HG03571 (cell line): ENCODE measurements around the gene KIF3C.

Source experiments
- ATAC-seq: cut with Tn5 transposase; IDR thresholded peaks from one replicate; pipeline ENCODE4 v1.9.1; 2021; ENCODE audit not compliant: unreplicated experiment

Gene KIF3C

DNA sequence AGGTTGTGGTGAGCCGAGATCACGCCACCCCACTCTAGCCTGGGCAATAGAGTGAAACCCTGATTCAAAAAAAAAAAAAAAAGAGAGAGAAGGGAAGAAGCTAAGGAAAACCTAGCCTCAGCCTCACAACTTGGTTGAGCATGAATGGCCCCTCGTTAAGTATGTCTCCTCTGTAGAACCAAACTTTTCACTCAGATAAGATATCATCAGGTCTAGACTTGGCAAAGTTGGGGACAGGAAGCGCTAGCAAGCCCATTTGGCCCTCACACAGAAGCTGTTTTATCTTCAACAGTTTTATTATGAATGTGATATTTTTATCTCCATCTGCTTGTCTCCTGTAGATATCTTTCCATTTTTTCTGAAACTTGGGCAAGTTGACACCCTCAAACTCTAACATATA is 100.5 kb downstream of the KIF3C start:
- ATAC-seq, result no peak

DNA sequence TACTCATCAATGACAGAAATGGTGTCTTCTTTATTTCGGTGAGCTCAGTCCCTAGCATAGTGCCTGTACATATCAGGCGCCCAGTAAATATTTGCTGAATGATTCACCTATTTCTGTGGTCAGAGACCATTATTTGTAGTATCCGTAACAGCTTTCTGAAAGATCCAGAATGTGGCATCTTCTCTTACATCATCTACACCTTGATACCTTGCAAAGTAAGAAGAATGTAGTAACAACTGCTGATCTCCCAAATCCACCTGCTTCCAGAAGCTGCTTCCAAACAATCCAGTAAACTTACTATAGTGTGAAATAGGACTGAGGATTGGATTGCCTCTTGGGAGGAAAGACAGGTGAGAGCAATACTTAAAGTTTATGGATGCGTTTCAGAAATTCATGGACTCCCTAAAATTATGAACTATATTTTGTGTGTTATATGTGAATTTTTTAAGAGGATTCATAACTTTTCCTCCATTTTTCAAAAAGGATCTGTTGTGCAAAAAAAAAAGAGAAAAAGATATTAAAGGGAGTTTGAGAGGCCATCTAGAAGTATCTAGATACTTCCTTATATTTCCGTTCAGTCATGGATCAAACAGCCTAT is 103.1 kb downstream of the KIF3C start:
- ATAC-seq, result no peak

DNA sequence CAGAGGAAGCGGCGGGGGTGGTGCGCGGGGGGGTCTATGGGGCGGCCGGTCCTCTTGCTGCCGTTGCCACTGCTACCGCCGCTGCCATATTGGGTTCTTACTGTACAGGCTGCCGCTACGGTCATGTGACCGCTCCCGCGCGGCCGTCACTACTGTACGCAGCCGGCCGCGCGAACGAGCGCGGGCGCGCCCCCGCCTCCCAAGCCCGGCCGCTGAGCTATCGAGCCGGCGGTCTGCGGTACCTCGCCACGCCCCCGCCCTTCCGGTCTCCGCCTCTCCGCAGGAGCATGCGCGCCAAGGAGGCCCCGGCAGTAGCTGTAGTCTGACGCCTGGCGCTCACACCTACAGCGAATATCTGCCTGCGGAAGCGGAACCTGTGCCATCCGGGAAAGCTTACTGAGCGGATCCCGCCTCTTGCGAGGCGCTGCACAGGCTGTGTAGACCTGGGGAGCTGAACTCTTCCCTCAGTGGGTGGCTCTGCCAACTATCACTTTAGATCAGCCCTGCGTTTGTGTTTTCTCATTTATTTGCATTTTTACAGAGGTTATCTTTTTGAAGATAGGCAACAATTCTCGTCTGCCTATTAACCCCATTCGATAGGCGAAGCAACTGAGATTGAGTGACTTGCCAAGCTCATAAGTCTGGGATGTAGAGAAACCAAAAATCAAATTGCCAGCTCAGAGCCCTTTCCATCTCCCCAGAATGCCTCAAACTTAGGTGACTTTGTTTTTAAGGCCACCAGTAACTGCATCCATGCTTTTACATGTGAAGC is 103.8 kb downstream of the KIF3C start, which contains the start of gene ASXL2:
TSS of gene ASXL2 (minus strand) at position 127 of the 772 bp plus-strand sequence. CDS start 265 bp downstream, outside the sequence.
- peak; percentile 92 for ATAC-seq

DNA sequence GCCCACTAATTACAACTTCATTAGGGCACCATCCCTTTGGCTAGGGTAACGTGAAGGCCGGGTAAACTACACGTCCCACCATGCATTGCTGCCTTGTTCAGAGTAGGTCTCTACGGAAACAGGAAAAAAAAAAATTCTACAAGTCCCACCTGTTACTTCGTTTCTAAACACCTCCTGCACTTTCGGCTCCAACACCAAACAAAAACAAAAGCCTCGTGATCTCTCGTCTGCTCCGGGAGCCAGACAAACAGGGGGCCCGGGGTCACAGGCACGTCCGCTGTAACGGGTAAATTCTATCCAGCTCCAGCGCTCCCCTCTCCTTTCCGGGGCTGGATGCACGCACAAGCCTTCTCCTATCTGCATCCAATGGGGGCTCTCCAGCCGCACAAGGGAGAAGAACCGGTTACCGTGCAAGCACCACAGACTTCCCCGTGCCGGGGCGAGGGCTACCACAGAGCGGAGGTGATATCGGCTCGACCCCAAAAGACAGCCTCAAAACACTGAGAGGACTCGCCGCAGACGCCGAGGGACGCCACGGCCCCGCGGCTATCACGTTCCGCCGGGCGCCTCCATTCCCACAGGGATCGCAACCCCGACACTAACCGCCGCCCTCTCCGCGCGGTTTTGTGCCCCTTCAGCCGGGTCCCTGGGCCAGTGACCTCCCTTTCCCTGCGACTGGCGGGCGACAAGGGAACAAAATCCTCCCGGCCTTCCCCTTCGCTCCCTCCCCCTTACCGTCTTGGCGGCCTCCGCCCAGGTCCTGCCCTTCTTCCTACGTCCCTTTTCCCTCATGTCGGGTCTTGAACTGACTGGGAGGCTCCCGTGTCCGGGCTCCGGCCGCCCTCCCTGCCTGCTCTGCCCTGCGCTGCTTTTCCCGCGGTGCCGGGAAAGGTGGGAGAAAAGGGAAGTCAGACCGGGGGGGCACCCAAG is 104.6 kb downstream of the KIF3C start:
- peak; percentile 42 for ATAC-seq
